Breast epithelium (tissue), 4 donors: Measurements from ENCODE around the gene HNRNPA0. TPM values are rescaled to one million over a fixed set of nuclear protein-coding genes. Genes with fewer than 3 reads are reported as not detected.

Experiments
- DNase-seq, 2 donors: peaks; one replicate each; pipeline ENCODE4 v3.0.0-alpha.2; 2019; ENCODE audit warnings: low spot score in 2 of 2
- H3K27ac ChIP-seq, 2 donors: fragments of 200-600 bp; sonication (generic) in 1 of 2; one replicate each; pipeline ENCODE4 v1.5.1; 2016 to 2019; ENCODE audit warnings: mild to moderate bottlenecking in 1 of 2
- H3K27me3 ChIP-seq, 2 donors: fragments of 200-600 bp; sonication (generic) in 1 of 2; one replicate each; pipeline versions ENCODE4 v1.5.1 to v1.6.0; 2017 to 2019; ENCODE audit warnings: control low read depth in 1 of 2, mild to moderate bottlenecking in 1 of 2
- H3K36me3 ChIP-seq: fragments of 200-600 bp; one replicate; pipeline ENCODE4 v1.5.1; 2019
- H3K4me1 ChIP-seq, 2 donors: fragments of 200-600 bp; sonication (generic); one replicate each; pipeline ENCODE4 v1.5.1; 2016 to 2019; ENCODE audit warnings: control low read depth in 1 of 2
- H3K4me3 ChIP-seq, 3 donors: fragments of 200-600 bp; sonication (generic); 1 replicate in 2 of 3; 2 replicates in 1 of 3; pipeline ENCODE4 v1.5.1; 2016 to 2019; ENCODE audit warnings: mild to moderate bottlenecking in 3 of 3, moderate library complexity in 2 of 3
- H3K9me3 ChIP-seq, 2 donors: fragments of 200-600 bp; sonication (generic) in 1 of 2; one replicate each; pipeline ENCODE4 v1.5.1; 2016 to 2019; ENCODE audit warnings: control low read depth in 1 of 2
- CTCF ChIP-seq, 3 donors: fragments of 450-650 bp; IDR thresholded peaks; one replicate each; pipeline ENCODE4 v1.5.1; 2016 to 2017; ENCODE audit warnings: antibody characterized with exemption in 3 of 3, mild to moderate bottlenecking in 3 of 3, moderate library complexity in 3 of 3
- POLR2A ChIP-seq: fragments of 450-650 bp; IDR thresholded peaks from one replicate; pipeline ENCODE4 v1.6.1; 2016; ENCODE audit warnings: antibody characterized with exemption, mild to moderate bottlenecking, moderate library complexity
- POLR2AphosphoS5 ChIP-seq, 3 donors: sonication (generic); formaldehyde crosslinking; IDR thresholded peaks; one replicate each; pipeline ENCODE4 v1.6.1; 2017; ENCODE audit warnings: antibody characterized with exemption in 3 of 3
- intact Hi-C: fragments of 100-400 bp; cut with DNase I; formaldehyde crosslinking; loops from one replicate; pipeline ENCODE4 v1.15.1; 2023; ENCODE audit warnings: low total_unique reads
- total RNA-seq, 3 donors: library from RNA; depleted of rRNA; stranded (reverse); fragments of >200 nt; gene quantifications; one replicate each; pipeline ENCODE4 v1.1.0, GENCODE V29; 2016

The HNRNPA0 gene
- total RNA-seq, 3 donors from 2014 or later = 11.5 to 13.3 (median 11.8) TPM

GRCh38 chr5:137743031-137743640 is 11.0 kb downstream of the HNRNPA0 start:
- H3K36me3 ChIP-seq = no peaks in the 10 kb centered on the region
- H3K27ac ChIP-seq = no peak overlapping the region
- H3K4me1 ChIP-seq = no peaks in the 10 kb centered on the region
- H3K9me3 ChIP-seq = no peaks in the 10 kb centered on the region
- no peak for TF ChIP-seq POLR2A
- peak; percentile 17 to 62 (median 54) for TF ChIP-seq CTCF (IDR thresholded peaks at IDR 0.05)
- H3K4me3 ChIP-seq = no peak overlapping the region
- DNase-seq = no peak
- H3K27me3 ChIP-seq = no peaks in the 10 kb centered on the region
- intact Hi-C loops = no loop called here

GRCh38 chr5:137741718-137742117 is 12.4 kb downstream of the HNRNPA0 start:
- intact Hi-C loops = no loop called here
- H3K4me1 ChIP-seq = no peaks in the 10 kb centered on the region
- no peaks in the 10 kb centered on the region for H3K36me3 ChIP-seq
- no peak for DNase-seq
- no peak overlapping the region for H3K27ac ChIP-seq
- H3K27me3 ChIP-seq = no peaks in the 10 kb centered on the region
- TF ChIP-seq POLR2A = no peak
- no peak for TF ChIP-seq CTCF (IDR thresholded peaks at IDR 0.05)
- TF ChIP-seq POLR2AphosphoS5 (IDR thresholded peaks at IDR 0.05) = no peak
- H3K4me3 ChIP-seq = no peak overlapping the region
- no peaks in the 10 kb centered on the region for H3K9me3 ChIP-seq

- TF ChIP-seq POLR2A (no peak), POLR2AphosphoS5 (IDR thresholded peaks at IDR 0.05) (no peak), CTCF (IDR thresholded peaks at IDR 0.05) (no peak)
- Histone ChIP-seq H3K9me3 (no peaks in the 10 kb centered on the region), H3K4me3 (no peak overlapping the region), H3K27ac (no peak overlapping the region), H3K27me3 (no peaks in the 10 kb centered on the region), H3K36me3 (no peaks in the 10 kb centered on the region), H3K4me1 (no peaks in the 10 kb centered on the region)
- intact Hi-C loops = no loop called here
- no peak for DNase-seq
Observed at GRCh38 chr5:137739737-137740136, 14.4 kb downstream of the HNRNPA0 start.

- no peak overlapping the region for H3K27ac ChIP-seq
- no peak for DNase-seq
- no peak overlapping the region for H3K4me3 ChIP-seq
- H3K9me3 ChIP-seq = no peaks in the 10 kb centered on the region
- H3K4me1 ChIP-seq = no peaks in the 10 kb centered on the region
- intact Hi-C loops = no loop called here
- no peaks in the 10 kb centered on the region for H3K27me3 ChIP-seq
- TF ChIP-seq CTCF (IDR thresholded peaks at IDR 0.05) = no peak
- TF ChIP-seq POLR2A = no peak
- no peak for TF ChIP-seq POLR2AphosphoS5 (IDR thresholded peaks at IDR 0.05)
- no peaks in the 10 kb centered on the region for H3K36me3 ChIP-seq
Observed at GRCh38 chr5:137738947-137739346, 15.2 kb downstream of the HNRNPA0 start.

- intact Hi-C loops = no loop called here
- Histone ChIP-seq H3K4me3 (no peak overlapping the region), H3K27ac (no peak overlapping the region), H3K36me3 (no peaks in the 10 kb centered on the region), H3K27me3 (no peaks in the 10 kb centered on the region), H3K9me3 (no peaks in the 10 kb centered on the region), H3K4me1 (no peaks in the 10 kb centered on the region)
- TF ChIP-seq POLR2AphosphoS5 (IDR thresholded peaks at IDR 0.05) (no peak), CTCF (IDR thresholded peaks at IDR 0.05) (no peak), POLR2A (no peak)
- DNase-seq = no peak
Observed at GRCh38 chr5:137737349-137738131, 16.6 kb downstream of the HNRNPA0 start.
